Spleen (tissue), 11 donors: ENCODE data around the gene KDR. TPM values are rescaled to one million over a fixed set of nuclear protein-coding genes. Genes with fewer than 3 reads are reported as not detected.

ENCODE experiments used
- DNase-seq: peaks from one replicate; pipeline ENCODE4 v3.0.0-alpha.2; 2020
- H3K27ac ChIP-seq, 8 donors: fragments of 200-600 bp; sonication (generic) in 7 of 8; 1 replicate in 4 of 8; 2 replicates in 4 of 8; pipeline versions ENCODE4 v1.5.0 to v1.8.0; 2016 to 2021; ENCODE audit warnings: inconsistent platforms in 4 of 8, mild to moderate bottlenecking in 4 of 8, moderate library complexity in 1 of 8
- H3K27me3 ChIP-seq, 7 donors: fragments of 200-600 bp; sonication (generic) in 6 of 7; replicated peaks in 1 of 7; 1 replicate in 4 of 7; 2 replicates in 3 of 7; pipeline versions ENCODE4 v1.5.0 to v1.8.0; 2016 to 2021; ENCODE audit warnings: inconsistent platforms in 3 of 7, mild to moderate bottlenecking in 1 of 7
- H3K36me3 ChIP-seq, 6 donors: fragments of 200-600 bp; sonication (generic) in 5 of 6; 1 replicate in 4 of 6; 2 replicates in 2 of 6; pipeline versions ENCODE4 v1.5.0 to v1.8.0; 2016 to 2021; ENCODE audit warnings: inconsistent platforms in 2 of 6
- H3K4me1 ChIP-seq, 6 donors: fragments of 200-600 bp; sonication (generic) in 5 of 6; 1 replicate in 3 of 6; 2 replicates in 3 of 6; pipeline versions ENCODE4 v1.5.0 to v1.8.0; 2016 to 2021; ENCODE audit warnings: inconsistent platforms in 3 of 6
- H3K4me3 ChIP-seq, 8 donors: fragments of 200-600 bp; sonication (generic) in 7 of 8; 1 replicate in 4 of 8; 2 replicates in 4 of 8; pipeline versions ENCODE4 v1.5.0 to v1.8.0; 2016 to 2021; ENCODE audit warnings: inconsistent platforms in 4 of 8, mild to moderate bottlenecking in 4 of 8, moderate library complexity in 2 of 8
- H3K9me3 ChIP-seq, 8 donors: fragments of 200-600 bp; sonication (generic) in 7 of 8; 1 replicate in 4 of 8; 2 replicates in 4 of 8; pipeline versions ENCODE4 v1.5.0 to v1.8.0; 2016 to 2021; ENCODE audit warnings: inconsistent platforms in 4 of 8
- CTCF ChIP-seq, 11 experiments: fragments of 200-600 bp in 7 of 11; fragments of 450-650 bp in 4 of 11; sonication (generic) in 4 of 11; IDR thresholded peaks in 8 of 11; conservative IDR thresholded peaks in 3 of 11; 1 replicate in 7 of 11; 2 replicates in 4 of 11; pipeline versions ENCODE4 v1.4.0 to v1.8.0; 2016 to 2021; ENCODE audit warnings: antibody characterized with exemption in 11 of 11, inconsistent platforms in 4 of 11, mild to moderate bottlenecking in 1 of 11
- POLR2A ChIP-seq, 3 donors: fragments of 450-650 bp; IDR thresholded peaks; one replicate each; pipeline ENCODE4 v1.5.1; 2017; ENCODE audit warnings: antibody characterized with exemption in 3 of 3, mild to moderate bottlenecking in 1 of 3
- POLR2AphosphoS5 ChIP-seq, 3 donors: sonication (generic); formaldehyde crosslinking; IDR thresholded peaks; one replicate each; pipeline ENCODE4 v1.5.1; 2017; ENCODE audit warnings: antibody characterized with exemption in 3 of 3
- WGBS, 5 donors: extraction: QIAGEN DNeasy Blood & Tissue Kit in 3 of 5; methylation state at CpG; one replicate each; pipeline versions ENCODE4 v1.1.5 to v1.1.7; 2013 to 2018; 5-methylcytosine and 5-hydroxymethylcytosine counted together
- intact Hi-C: fragments of 100-400 bp; cut with DNase I; formaldehyde crosslinking; loops from one replicate; pipeline ENCODE4 v1.15.0; 2023; ENCODE audit warnings: low total_unique reads
- polyA plus RNA-seq, 3 donors: library from polyadenylated mRNA; stranded (reverse); fragments of 200-250 nt; gene quantifications; one replicate each; pipeline ENCODE4 v1.2.1, GENCODE V29; 2013
- total RNA-seq, 7 donors: library from RNA; depleted of rRNA in 3 of 7; stranded (reverse); fragments of >200 nt in 3 of 7; fragmentation: NEBNext Ultra II Directional in 4 of 7; extraction: Animal tissue kit (Norgen Biotek cat#: 25700) in 4 of 7; gene quantifications; one replicate each; pipeline versions ENCODE4 v1.1.0 to v1.2.1, GENCODE V29; 2016 to 2021
- donor health status: healthy with polysubstance abuse.
- donor health status: DM: no; HTN: no; CAD: no; lungs with moderate emphysema.
- donor health status: DM: no; HTN: no; CAD: no.
- donor health status: Bipolar disorder and iron deficiency.
- donor health status: healthy.
- donor health status: DM: no; HTN: no; CAD: no.
- donor health status: DM: yes; HTN: yes; CAD: no.

KDR gene
- total and polyA plus RNA-seq, 10 donors: 1.2 to 25.0 (median 19.0) TPM

GRCh38 chr4:55118397-55118796, 7.0 kb downstream of the KDR start:
- no peak for TF ChIP-seq POLR2A (IDR thresholded peaks at IDR 0.05)
- peak in 1 of 3 donors; percentile 41 for TF ChIP-seq POLR2AphosphoS5 (IDR thresholded peaks at IDR 0.05)
- no peaks in the 10 kb centered on the region for H3K9me3 ChIP-seq
- intact Hi-C loops: no loop called here
- H3K4me1 ChIP-seq: peaks cover 0 to 11% (median 0%) of the 10 kb centered on the region in 6 donors
- 66 to 78% (median 72%) methylated on average over 6 of the region's 6 CpGs for WGBS, 5 donors
- H3K4me3 ChIP-seq: no peak overlapping the region
- DNase-seq: no peak
- no peaks in the 10 kb centered on the region for H3K36me3 ChIP-seq
- no peak overlapping the region for H3K27ac ChIP-seq
- H3K27me3 ChIP-seq: peaks cover 0 to 30% (median under 1%) of the 10 kb centered on the region in 7 donors

GRCh38 chr4:55117511-55117910, 7.9 kb downstream of the KDR start:
- intact Hi-C loops: no loop called here
- TF ChIP-seq CTCF (IDR thresholded peaks at IDR 0.05 in 8 of 11, conservative IDR thresholded peaks at IDR 0.05 in 3 of 11) (no peak), POLR2A (IDR thresholded peaks at IDR 0.05) (no peak), POLR2AphosphoS5 (IDR thresholded peaks at IDR 0.05) (no peak)
- WGBS, 5 donors: 87 to 100% (median 96%) methylated on average over 1 of the region's 1 CpG

GRCh38 chr4:55116450-55116849, 8.9 kb downstream of the KDR start:
- peaks cover 0 to 11% (median 0%) of the 10 kb centered on the region in 6 donors for H3K4me1 ChIP-seq
- H3K27ac ChIP-seq: no peak overlapping the region
- no peak for DNase-seq
- no peak for TF ChIP-seq CTCF (IDR thresholded peaks at IDR 0.05 in 8 of 11, conservative IDR thresholded peaks at IDR 0.05 in 3 of 11)
- TF ChIP-seq POLR2A (IDR thresholded peaks at IDR 0.05): no peak
- TF ChIP-seq POLR2AphosphoS5 (IDR thresholded peaks at IDR 0.05): no peak
- H3K27me3 ChIP-seq: peaks cover 0 to 23% (median 0%) of the 10 kb centered on the region in 7 donors
- WGBS, 5 donors: 33 to 52% (median 44%) methylated on average over 1 of the region's 1 CpG
- H3K9me3 ChIP-seq: no peaks in the 10 kb centered on the region
- H3K36me3 ChIP-seq: no peaks in the 10 kb centered on the region
- H3K4me3 ChIP-seq: no peak overlapping the region
- intact Hi-C loops: no loop called here

More at GRCh38 chr4:55117511-55117910, 7.9 kb downstream of the KDR start:
- DNase-seq: no peak
- H3K4me3 ChIP-seq: no peak overlapping the region
- no peak overlapping the region for H3K27ac ChIP-seq
- peaks cover 0 to 11% (median 0%) of the 10 kb centered on the region in 6 donors for H3K4me1 ChIP-seq
- H3K9me3 ChIP-seq: no peaks in the 10 kb centered on the region
- H3K27me3 ChIP-seq: peaks cover 0 to 23% (median 0%) of the 10 kb centered on the region in 7 donors
- H3K36me3 ChIP-seq: no peaks in the 10 kb centered on the region

GRCh38 chr4:55111601-55112000, 13.8 kb downstream of the KDR start:
- Histone ChIP-seq H3K36me3 (no peaks in the 10 kb centered on the region), H3K9me3 (no peaks in the 10 kb centered on the region), H3K27ac (no peak overlapping the region), H3K4me1 (no peaks in the 10 kb centered on the region), H3K27me3 (peaks cover 0 to 15% (median 0%) of the 10 kb centered on the region in 7 donors), H3K4me3 (no peak overlapping the region)
- no peak for DNase-seq
- WGBS, 5 donors: 61 to 71% (median 69%) methylated on average over 1 of the region's 1 CpG
- intact Hi-C loops: no loop called here
- no peak for TF ChIP-seq POLR2A (IDR thresholded peaks at IDR 0.05)
- TF ChIP-seq POLR2AphosphoS5 (IDR thresholded peaks at IDR 0.05): no peak
- no peak for TF ChIP-seq CTCF (IDR thresholded peaks at IDR 0.05 in 8 of 11, conservative IDR thresholded peaks at IDR 0.05 in 3 of 11)

- intact Hi-C loops: no loop called here
- Histone ChIP-seq H3K36me3 (no peaks in the 10 kb centered on the region), H3K9me3 (no peaks in the 10 kb centered on the region), H3K27me3 (peaks cover 0 to 7% (median 0%) of the 10 kb centered on the region in 7 donors), H3K4me1 (no peaks in the 10 kb centered on the region), H3K27ac (no peak overlapping the region), H3K4me3 (no peak overlapping the region)
- WGBS, 5 donors: 63 to 84% (median 78%) methylated on average over 8 of the region's 8 CpGs
- no peak for DNase-seq
- TF ChIP-seq POLR2AphosphoS5 (IDR thresholded peaks at IDR 0.05): no peak
- no peak for TF ChIP-seq CTCF (IDR thresholded peaks at IDR 0.05 in 8 of 11, conservative IDR thresholded peaks at IDR 0.05 in 3 of 11)
Measured at GRCh38 chr4:55110131-55110530, 15.3 kb downstream of the KDR start.
